Loucy (cell line): Measurements from ENCODE around the gene RAB3D.

Experiments
- H2AFZ ChIP-seq: fragments of 200-600 bp; sonication (generic); 2 replicates; pipeline ENCODE4 v1.6.0; 2016; ENCODE audit warnings: antibody characterized with exemption, mild to moderate bottlenecking, low read length, moderate library complexity
- H3F3A ChIP-seq: fragments of 200-600 bp; 2 replicates; pipeline ENCODE4 v1.6.0; 2016; ENCODE audit warnings: antibody characterized with exemption, low read depth, mild to moderate bottlenecking
- H3K27me3 ChIP-seq: fragments of 200-600 bp; sonication (generic); 2 replicates; pipeline ENCODE4 v1.6.1; 2014; ENCODE audit warnings: low read length, mild to moderate bottlenecking; ENCODE audit not compliant: insufficient read depth, poor library complexity, severe bottlenecking
- H3K36me3 ChIP-seq: fragments of 200-600 bp; sonication (generic); 2 replicates; pipeline ENCODE4 v1.6.1; 2016; ENCODE audit warnings: low read length; ENCODE audit not compliant: insufficient read depth
- H3K4me1 ChIP-seq: fragments of 200-600 bp; sonication (generic); 2 replicates; pipeline ENCODE4 v1.5.1; 2014; ENCODE audit warnings: low read length, mild to moderate bottlenecking; ENCODE audit not compliant: insufficient read depth, poor library complexity, severe bottlenecking
- H3K4me2 ChIP-seq: fragments of 200-600 bp; sonication (generic); 2 replicates; pipeline ENCODE4 v1.6.0; 2014; ENCODE audit warnings: antibody characterized with exemption, low read length, low read depth, mild to moderate bottlenecking; ENCODE audit not compliant: poor library complexity, severe bottlenecking
- H3K4me3 ChIP-seq: fragments of 200-600 bp; sonication (generic); 2 replicates; pipeline ENCODE4 v1.5.1; 2014; ENCODE audit warnings: low read length, mild to moderate bottlenecking, mixed read lengths; ENCODE audit not compliant: poor library complexity, severe bottlenecking
- H3K79me2 ChIP-seq: fragments of 200-600 bp; sonication (generic); 2 replicates; pipeline ENCODE4 v1.6.1; 2014; ENCODE audit warnings: low read length; ENCODE audit not compliant: insufficient read depth
- H3K9ac ChIP-seq: fragments of 200-600 bp; sonication (generic); 2 replicates; pipeline ENCODE4 v1.6.0; 2014; ENCODE audit warnings: mild to moderate bottlenecking, low read depth, low read length, moderate library complexity; ENCODE audit not compliant: poor library complexity, severe bottlenecking
- H3K9me2 ChIP-seq: fragments of 200-600 bp; sonication (generic); replicated peaks from 2 replicates; pipeline ENCODE4 v1.6.1; 2016; ENCODE audit warnings: low read depth, low read length, mixed read lengths
- H3K9me3 ChIP-seq: fragments of 200-600 bp; sonication (generic); 2 replicates; pipeline ENCODE4 v1.6.1; 2014; ENCODE audit warnings: mild to moderate bottlenecking, antibody characterized with exemption, low read length, low read depth; ENCODE audit not compliant: insufficient read depth
- H4K20me1 ChIP-seq: fragments of 200-600 bp; sonication (generic); 2 replicates; pipeline ENCODE4 v1.6.0; 2014; ENCODE audit warnings: antibody characterized with exemption, low read length, mild to moderate bottlenecking; ENCODE audit not compliant: insufficient read depth, poor library complexity, severe bottlenecking
- TF ChIP-seq, protein P1 (sequence below): fragments of 200-600 bp; sonication (generic); conservative IDR thresholded peaks from 2 replicates; pipeline ENCODE4 v1.5.1; 2014; ENCODE audit warnings: mild to moderate bottlenecking, antibody characterized with exemption, low read length

RAB3D gene

DNA sequence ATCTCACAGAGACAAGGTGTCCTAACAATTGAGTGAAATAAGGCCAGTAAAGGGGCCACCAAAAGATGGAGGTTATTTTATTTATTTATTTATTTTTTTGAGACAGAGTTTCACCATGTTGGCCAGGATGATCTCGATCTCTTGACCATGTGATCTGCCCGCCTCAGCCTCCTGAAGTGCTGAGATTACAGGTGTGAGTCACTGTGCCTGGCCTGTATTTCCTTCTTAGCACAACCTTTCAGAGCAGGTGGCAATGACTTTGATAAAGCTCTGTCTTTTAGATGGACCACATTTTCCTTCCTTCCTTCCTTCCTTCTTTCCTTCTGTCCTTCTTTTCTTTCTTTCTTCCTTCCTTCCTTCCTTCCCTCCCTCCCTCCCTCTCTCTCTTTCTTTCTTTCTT is 66.2 kb downstream of the RAB3D start:
- Histone ChIP-seq H3K9me2 (no peaks in the 10 kb centered on the region), H3K9me3 (no peaks in the 10 kb centered on the region), H3K36me3 (no peaks in the 10 kb centered on the region), H3K4me1 (no peaks in the 10 kb centered on the region), H3K4me3 (no peak overlapping the region), H3K79me2 (no peaks in the 10 kb centered on the region), H3K27me3 (no peaks in the 10 kb centered on the region), H3K9ac (no peak overlapping the region), H2AFZ (no peak overlapping the region), H4K20me1 (no peaks in the 10 kb centered on the region), H3F3A (no peaks in the 10 kb centered on the region), H3K4me2 (no peak overlapping the region)
- TF ChIP-seq, protein P1, sequence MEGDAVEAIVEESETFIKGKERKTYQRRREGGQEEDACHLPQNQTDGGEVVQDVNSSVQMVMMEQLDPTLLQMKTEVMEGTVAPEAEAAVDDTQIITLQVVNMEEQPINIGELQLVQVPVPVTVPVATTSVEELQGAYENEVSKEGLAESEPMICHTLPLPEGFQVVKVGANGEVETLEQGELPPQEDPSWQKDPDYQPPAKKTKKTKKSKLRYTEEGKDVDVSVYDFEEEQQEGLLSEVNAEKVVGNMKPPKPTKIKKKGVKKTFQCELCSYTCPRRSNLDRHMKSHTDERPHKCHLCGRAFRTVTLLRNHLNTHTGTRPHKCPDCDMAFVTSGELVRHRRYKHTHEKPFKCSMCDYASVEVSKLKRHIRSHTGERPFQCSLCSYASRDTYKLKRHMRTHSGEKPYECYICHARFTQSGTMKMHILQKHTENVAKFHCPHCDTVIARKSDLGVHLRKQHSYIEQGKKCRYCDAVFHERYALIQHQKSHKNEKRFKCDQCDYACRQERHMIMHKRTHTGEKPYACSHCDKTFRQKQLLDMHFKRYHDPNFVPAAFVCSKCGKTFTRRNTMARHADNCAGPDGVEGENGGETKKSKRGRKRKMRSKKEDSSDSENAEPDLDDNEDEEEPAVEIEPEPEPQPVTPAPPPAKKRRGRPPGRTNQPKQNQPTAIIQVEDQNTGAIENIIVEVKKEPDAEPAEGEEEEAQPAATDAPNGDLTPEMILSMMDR, result no peak
